GM18499 (cell line): Measurements from ENCODE around the gene ADAD2.

Source experiments
- ATAC-seq: cut with Tn5 transposase; IDR thresholded peaks from one replicate; pipeline ENCODE4 v1.9.1; 2021; ENCODE audit warnings: moderate number of reproducible peaks; ENCODE audit not compliant: insufficient read depth, unreplicated experiment

ADAD2 gene

DNA sequence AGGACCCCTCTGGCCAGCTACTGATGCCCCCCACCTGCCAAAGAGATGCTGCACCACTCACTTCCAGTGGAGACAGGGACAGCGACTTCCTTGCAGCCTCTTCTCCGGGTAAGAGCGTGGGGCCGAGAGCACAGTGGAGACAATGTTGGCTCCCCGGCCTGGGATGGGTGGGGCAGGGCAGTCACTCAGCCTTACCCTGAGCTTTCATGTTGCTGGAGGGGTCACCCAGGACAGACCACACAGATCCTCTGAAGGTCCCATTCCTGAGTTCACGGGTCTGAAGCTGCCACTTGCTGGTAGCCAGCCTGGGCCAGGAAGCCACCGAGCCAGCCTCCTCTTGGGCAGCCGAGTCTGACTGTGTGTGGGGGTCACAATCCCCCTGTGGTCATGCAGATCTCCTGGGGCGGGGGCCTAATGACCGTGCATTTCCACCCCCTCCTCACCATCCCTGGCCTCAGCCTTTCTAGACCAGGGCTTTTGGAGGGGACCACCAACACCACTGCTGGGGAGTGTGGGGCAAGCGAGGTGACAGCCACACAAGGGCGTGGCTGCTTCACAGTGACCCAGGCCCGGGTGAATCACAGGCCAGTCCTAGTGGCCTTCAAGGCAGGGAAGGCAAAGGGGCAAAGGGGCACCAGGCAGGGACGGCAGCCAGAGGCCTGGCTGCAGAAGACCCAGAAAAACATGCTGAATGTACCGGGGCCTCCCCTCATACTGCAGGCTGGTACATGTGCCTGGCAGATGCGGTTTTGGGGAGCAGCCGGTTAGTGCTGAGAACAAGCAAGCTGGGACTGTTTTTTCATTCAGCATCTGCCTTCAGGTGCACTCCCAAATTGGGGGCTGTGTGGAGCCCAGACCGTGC is 14.5 kb upstream of the ADAD2 start:
- no peak for ATAC-seq

DNA sequence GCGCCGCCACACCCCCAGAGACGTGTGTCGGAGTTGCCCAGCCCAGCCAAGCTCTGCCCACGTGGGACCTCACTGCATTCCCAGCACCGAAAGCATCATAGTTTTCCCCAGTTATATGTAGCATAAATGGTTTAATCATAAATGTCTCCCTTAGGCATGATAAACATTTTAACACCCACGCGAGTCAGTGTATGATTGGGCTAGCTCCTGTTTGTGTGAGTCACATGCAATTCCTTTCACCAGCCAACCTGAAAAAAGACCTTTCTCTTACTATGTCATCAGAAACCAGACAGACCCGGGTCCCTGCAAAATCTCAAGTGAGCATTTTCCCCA is 13.2 kb upstream of the ADAD2 start:
- no peak for ATAC-seq

DNA sequence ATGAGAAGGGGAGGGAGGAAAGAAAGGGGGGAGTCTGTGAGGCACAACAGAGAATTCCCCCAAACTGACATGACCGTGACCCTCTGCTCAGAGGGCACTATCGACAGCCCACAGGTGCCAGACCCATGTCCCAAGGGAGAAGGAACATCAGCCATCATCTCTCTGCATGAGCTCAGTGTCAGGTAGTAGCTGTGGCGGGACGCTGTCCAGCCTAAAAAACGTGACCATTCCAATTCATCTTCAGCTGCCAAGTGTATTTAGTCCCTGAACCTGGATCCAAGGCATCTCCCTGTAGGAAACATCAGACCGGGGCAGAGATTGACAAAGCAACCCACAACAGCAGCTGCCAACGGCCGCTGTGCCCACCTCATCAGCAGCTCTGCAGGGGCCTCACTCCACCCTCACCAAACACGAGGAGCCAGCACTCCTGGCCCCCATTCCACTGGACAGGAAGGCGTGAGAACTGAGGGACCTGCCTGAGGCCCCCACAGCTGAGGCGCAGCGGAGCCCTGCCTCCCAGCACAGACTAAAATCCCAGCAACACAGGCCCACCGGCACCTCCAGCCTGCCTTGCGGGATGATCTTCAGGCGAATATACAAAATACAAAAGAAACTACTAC is 12.7 kb upstream of the ADAD2 start:
- no peak for ATAC-seq

DNA sequence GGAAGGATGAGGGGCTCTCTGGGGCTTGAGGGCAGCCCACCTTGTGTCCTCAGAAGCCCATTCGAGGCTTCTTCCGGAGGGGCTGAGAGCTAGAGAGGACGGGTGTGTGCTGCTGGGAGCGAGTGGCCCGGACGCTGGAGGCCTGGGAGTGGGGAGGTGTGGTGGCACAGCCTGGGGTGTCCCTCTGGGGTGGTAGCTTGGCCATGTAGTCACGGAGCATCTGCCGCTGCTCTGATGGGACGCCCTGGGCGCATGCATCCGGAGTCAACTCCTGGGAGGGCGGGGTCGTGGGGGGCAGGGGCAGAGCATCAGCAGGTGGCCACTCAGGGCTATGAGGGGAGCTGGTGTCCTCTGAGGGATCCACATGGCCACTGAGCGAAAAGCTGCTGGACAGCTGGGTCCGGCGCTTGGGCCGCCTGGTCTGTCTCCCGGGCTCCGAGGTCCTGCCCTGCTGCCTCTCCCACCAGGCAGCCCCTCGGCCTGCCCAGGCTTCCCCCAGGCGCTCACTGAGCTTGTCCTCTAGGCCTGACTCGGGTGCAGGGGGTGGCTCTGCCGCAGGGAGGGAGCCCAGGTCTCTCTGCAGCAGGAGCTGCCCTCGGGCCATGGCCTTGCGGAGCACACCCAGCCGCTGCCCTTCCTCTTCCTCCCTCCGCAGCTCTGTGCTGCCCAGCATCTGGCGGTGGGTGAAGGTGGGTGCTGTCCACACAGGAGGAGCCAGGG is 11.9 kb upstream of the ADAD2 start:
- ATAC-seq: no peak

DNA sequence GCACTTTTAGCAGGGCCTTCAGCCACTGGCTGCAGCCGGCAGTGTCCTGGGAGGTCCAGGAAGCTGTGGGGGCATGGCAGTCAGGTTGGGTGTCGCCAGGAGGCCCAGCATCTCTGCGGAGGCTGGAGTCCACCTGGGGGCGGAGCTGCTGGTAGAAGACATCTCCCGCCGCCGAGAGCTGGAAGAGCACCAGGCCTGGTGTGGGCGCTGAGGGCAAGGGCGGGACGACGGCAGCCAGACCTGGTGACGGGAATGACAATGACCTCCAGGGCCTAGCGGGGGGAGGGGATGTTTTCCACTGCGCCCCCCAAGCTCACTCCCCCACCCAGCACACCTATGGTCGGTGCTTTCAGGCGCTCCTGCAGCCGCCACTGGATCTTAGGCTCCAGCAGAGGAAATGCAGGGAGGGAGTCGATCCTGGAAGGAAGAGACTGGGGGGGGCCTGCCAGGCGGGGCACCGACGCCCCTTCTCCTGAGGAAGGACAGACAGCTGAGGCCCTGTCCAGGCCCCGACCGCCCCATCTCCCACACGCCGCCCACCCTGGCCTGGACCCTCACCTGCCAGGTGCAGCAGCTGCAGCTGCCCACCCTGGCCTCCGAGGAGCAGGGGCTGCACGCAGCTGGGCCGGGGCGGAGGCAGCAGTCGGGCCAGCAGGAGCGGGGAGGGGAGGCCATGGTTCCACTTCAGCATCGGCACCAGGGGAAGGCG is 11.2 kb upstream of the ADAD2 start:
- no peak for ATAC-seq

DNA sequence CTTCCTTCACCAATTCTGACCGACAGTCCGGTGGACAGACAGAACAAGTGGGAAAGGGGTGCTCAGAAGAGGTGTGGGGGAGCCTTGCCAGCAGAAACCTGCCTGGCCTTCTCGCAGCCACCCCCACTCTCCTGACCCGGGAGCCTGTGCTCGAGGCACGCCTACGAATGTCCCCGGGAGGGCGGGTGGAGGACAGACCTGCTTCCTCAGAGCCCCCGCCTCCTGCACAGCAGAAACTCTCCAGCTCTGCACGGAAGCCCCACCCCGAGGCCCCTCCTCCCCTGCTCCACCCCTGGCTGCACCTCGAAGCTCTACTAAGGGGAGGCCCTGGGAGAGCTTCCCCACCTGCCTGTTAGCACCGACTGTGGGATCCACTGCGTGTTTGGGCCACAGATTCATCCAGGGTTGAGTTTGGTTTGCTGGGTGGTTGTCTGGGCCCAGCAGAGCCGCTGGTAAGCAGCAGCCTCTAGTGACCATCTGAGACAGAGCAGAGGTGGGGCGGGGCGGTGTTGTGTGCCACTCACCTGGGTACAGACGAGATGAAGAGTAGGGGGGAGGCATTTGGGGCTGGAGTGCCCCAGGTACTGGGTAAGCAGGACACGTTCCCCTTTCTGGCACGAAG is 10.3 kb upstream of the ADAD2 start:
- no peak for ATAC-seq

DNA sequence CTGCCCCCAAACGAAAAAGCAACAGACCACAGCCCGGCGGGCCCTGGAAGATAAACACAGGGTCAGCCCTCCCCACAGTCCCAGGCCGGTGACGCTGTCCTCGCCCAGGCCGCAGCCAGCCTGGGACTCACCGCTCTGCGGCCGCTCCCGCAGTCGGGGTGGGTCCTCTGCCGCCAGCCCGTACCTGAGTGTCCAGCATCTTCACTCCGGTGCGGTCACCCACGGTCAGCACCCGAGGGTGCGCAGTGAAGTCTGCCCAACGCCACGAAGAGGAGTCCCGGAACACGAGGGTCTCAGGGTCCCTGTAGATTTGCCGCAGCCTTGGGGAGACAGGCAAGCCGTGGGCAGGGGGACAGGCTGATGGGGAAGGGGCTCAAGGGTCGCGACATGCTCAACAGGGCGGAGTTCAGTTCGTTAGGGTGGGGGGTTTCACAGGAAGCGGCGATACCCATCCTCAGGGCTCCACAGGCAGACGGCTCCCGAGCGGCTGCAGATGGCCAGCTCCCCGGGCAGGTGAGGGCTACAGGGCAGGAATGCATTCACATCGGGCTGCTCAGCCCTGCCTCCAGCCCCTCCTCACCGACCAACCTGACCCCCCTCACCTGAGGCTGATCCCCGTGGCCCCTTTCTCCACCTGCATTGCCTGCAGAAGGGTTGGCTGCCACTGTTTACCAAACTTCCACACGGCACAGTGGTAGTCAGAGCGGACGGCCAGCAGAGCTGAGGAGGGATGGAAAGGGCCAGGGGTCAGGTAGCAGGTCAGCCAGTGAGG is 9.6 kb upstream of the ADAD2 start:
- ATAC-seq: no peak

DNA sequence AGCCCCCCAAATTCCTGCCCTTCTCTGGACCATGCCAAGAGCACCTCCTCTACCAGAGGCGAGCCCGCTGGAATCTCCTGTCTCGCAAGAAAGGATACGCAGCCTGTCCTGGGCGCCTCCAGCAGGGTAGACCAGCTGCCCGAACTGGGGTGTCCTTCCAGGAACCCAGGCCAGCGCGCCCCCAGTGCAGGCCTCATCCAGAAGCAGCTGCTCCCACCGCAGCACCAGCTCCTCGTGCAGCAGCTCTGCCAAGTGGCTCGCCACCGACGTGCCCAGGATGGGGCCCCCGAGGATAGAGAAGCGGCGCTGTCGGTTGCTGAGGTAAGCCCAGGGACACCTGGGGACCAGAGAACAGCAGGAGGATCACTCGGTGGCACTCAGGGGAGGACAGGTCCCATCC is 8.9 kb upstream of the ADAD2 start:
- no peak for ATAC-seq

DNA sequence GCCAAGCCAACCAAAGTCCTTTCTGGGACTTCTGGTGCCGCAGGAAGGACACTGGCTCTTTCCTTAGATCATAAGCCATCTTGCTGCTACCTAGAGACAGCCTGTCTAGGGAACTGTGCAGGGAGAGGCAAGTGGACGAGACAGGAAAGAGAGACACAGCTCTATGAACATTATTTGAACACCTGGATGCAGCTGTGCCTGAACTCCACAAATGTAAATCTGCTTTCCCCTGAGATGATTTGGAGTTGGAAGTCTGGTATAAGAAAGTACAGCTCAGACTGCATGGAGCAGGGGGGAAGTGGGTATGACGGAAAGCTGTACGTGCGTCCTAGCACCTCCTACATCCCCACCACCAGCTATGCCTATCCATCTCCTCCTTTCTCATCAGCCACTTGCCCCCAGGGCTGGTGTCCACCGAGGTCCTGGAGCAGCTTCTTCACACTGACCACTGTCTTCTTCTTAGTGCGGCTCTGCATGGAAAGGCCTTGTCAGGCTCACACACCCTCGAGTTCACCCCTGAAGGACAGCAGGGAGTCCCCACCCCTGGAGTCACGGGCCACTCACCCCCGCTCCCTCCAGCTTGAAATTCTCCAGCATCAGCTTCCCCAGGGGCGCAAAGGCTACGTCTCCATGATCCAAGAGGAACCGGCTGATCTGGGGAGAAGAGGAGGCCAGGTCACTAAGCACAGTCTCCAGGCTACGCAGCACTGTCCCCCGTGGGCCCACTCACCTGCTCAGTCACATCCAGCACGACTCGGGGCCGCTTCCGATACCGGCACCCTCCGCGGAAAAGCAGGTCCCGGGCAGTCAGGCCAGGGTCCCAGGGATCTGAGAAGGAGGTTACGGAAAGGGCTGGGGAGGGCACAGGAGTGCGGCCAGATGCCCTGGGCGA is 8.0 kb upstream of the ADAD2 start:
- ATAC-seq: no peak

DNA sequence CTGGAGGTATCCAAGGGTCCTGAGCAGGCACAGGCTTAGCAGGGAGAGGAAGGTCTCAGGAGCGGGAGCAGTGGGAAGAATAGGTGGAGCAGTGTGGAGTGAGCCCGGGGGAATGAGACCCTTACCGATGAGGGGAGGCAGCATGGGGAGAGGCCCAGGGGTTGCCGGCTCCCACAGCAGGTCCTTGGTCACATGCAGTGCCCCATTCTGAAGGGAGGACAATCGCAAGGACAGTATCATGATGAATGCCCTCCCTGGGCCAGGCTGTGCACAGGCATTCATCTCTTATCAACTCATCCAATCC is 7.4 kb upstream of the ADAD2 start:
- no peak for ATAC-seq

DNA sequence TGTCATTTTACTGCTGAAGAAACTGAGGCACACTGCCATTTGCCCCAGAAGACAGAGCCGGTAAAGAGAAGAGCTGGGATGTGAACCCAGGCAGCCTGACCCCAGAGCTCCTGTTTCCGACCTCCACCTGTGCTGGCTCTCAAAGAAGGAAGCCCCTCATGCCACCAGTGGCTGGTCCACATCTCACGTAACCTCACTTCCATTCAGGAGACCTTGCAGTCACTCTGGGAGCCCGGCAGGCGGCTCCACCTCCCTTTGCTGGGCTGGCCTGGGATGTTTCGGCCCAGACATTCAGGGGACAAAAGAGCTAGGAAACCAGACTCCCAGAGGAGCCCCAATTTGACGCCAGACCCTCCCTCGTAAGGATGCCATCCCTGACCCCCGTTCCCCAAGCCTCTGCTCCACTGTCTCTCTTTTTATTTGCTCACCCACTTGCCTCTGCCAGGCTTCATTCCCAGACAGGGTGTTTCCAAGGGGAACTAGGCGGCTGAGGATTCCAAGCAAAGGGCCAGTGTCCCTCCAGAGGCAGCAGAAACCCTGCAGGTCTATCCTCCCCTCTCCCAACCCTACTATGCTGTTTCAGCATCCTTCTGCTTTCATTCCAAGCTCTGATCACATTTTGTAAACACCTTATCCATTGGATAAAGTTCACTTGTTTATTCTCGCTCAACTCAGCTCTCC is 6.9 kb upstream of the ADAD2 start:
- no peak for ATAC-seq

DNA sequence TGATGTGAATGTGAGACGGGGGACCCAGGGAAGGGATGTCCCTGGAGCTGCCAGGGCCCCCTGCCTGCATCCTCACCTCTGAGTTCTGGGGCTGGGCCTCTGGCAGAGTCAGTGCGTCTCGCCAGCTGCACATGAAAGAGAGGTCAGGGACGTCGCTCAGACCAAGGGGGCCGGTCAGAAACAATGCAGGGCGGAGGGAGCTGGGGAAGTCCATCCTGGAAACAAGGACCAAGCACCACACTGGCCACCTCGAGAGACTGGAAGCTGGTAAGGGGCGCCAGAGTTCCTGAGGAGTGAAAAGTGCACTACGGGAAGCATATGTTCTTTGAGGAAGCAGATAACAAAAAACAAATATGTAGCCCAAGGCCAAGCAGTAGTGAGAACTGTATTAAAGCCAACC is 6.2 kb upstream of the ADAD2 start:
- ATAC-seq: no peak

DNA sequence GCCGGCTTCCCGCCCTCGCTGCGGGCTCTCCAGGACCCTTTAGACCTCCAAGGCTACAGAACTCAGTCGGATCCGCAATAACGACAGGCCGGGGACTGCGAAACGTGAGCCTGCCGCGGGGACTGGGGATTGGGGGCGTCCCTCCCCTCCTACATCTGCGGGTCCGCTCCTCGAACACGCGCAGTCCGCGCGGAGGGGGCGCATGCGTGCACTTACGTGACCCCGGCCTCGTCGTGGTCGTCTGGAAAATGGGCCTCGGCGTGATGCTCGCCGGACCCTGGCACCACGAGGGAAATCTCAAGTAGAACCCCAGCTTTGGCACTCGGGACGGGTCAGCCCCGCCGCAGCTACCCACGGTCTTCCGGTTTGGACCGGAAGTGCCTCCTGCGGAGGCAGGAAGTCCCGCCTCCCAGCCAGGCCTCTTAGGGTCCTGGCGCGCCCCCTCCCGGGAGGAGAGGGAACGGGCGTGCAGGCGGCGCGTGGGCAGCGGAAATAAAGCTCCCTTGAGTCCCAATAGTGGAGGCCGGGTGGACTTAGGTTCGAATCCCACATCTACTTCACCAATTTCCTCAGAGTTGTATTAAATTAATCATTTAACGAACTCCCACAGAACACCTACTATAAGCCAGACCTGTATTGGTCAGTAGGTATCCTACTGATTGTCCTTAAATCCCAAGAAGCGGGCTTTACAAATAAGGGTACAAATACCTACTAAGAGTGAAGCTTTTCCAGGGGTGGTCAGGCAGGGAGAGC is 4.1 kb upstream of the ADAD2 start, which contains the start of gene TAF1C:
TSS of gene TAF1C (minus strand) at position 373 of the 753 bp plus-strand sequence. CDS start 2,069 bp downstream, outside the sequence.
- peak; percentile 61 for ATAC-seq

DNA sequence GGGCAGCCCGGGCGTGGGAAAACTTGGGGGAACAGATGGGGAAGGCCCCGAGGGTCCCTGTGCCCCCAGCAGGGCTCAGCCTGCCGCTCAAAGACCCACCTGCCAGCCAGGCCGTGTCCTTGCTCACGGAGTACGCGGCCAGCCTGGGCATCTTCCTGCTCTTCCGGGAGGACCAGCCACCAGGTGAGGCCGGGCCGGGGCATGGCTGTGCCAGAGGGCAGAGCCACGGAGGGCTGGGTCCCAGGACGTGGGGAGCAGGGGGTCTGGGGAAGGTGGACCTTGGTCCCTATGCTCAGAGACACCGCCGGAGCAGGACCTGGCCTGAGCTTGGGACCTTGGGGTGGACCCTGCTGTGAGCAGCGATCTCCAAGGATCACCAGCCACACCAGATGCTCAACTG is 509 bp downstream of the ADAD2 start:
- ATAC-seq: no peak

DNA sequence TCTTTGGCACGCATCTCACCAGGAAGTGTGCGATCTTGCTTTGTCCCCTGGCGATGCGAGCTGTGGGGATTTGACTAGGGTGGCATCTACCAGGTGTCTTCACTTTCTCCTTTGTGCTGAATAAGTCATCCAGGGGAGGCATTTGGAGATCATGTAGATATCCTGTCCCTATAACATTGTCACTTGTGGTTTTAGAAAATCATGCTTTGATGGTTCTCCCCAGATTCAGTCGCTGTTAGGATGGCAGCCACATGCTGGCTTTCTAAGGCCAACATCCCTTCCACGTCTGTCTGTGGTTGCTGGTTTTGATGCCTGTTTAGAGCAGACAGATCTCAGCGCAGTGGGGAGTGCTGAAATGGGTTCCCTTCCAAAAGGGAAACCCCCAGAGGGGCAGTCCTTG is 2.5 kb downstream of the ADAD2 start:
- ATAC-seq: no peak

DNA sequence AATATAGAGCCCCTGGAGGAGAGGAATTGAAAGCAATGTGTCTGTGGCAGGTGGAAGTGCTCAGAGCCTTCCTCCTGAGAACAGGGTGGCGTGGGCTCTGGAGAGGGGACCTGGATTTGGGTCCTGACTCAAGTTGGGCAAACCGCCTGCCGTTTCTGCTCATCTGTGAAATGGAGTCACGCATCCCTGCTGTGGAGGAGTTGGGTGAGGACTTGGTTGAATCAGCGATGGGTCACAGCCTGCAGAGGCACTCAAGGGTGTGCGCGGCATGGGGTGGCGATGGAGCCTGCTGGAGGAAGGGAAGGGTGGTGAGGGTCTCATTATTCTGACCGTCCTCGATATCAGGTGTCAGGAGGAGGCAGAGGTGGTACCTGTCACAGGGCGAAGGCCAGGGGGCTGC is 3.1 kb downstream of the ADAD2 start:
- ATAC-seq: no peak

DNA sequence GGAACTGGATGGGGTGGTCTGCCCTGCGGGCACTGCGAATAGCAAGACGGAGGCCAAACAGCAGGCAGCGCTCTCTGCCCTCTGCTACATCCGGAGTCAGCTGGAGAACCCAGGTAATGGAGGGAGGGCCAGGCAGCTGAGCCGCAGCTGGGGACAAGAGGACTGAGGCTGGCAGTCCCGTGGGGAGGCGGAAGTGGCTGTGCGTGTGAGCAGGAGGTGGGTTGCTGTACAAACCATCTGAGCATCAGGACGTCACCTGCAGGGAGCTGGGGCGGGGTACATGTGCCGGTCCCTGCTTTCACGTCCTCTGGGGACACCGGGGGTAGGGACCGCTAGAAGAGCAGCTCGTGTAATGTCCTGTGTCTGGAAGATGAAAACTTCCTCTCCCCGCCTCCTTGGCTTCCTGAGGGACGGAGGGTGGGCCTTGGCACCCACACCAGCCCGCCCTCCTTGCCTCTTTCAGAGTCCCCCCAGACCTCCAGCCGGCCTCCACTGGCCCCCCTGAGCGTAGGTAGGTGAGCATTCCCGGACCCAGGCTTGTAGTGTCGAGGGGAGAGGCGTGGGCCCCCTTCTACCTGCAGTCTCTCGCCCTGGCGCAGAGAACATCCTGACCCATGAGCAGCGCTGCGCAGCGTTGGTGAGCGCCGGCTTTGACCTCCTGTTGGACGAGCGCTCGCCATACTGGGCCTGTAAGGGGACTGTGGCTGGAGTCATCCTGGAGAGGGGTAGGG is 3.7 kb downstream of the ADAD2 start:
- no peak for ATAC-seq
